HL-60/S4 treated with phorbol 12-myristate 13-acetate at 8.2 ng/mL for 4 days and 3 days (cell line): ENCODE results near the gene PIGL.
"Not testable (repeated sequence)": the region's sequence is repeated elsewhere in the genome, so short reads cannot be mapped to it uniquely, and the experiment has no call there.

Source experiments
- in situ Hi-C: fragments of 300-500 bp; cut with MboI; formaldehyde crosslinking; loops from 2 replicates; pipeline ENCODE4 v1.15.0; 2022; ENCODE audit warnings: low sequenced_read_pairs

PIGL gene

DNA sequence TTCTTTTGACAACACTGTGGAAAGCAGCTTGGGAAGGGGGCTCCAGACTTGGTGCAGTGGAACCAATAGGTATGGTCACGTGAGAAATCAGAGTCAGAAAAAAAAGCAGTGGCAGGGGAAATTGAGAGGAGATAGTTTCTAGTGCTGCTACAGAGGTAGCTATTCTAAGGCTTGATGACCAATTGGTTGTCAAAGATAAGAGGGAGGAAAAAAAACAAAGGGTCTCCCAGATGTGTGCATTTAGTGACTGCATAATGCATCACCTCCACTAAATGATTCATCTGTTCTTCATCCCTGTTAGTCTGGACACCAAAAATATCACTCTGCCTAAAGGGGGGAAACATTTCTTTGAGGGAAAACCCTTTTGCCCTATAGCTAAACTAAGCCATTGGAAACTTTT, 56.5 kb downstream of the PIGL start:
- in situ Hi-C loops, result no loop called here

- in situ Hi-C loops, result no loop called here
Observed at GRCh38 chr17:16273929-16274339, 56.9 kb downstream of the PIGL start.

- in situ Hi-C loops, result no loop called here
Observed at GRCh38 chr17:16275024-16275423, 58.0 kb downstream of the PIGL start.

DNA sequence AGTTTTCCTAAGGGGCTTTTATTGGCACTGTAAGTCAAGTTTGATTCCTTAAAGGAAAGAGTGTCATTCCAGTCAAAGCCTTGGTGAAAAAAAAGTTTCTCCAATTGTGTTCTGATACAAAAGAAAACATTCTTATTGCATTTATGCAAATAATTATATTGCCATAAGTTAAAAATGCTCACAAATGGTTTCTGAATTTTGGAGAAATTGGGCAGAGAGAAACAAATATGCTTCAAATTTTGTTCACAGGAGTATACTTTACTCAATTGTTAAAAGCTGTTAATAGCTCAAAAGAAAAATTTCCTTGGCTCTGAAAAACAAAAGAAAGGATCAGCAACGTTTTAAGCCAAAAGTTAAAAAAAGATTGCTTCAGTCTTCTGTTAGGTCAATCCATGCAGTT, 60.2 kb downstream of the PIGL start:
- in situ Hi-C loops, result no loop called here

DNA sequence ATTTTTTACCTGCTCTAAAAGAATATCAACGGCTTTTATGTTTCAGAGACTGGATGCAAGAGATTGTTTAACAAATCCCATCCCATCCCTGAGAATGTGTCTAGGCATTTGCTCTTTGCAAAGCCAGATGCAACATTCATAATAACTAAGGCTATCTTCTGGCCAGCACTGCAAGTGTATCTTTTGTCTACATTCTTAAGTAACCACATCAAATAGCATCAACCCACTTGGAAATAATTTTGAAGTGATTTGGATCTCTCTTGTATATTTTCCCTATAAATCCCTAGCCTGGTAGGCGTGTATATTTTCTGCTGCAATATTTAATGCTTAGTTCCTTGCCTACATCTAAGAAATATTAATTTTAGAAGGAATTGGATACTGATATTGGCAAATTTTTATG, 64.3 kb downstream of the PIGL start:
- in situ Hi-C loops, result no loop called here

- in situ Hi-C loops, result no loop called here
Observed at GRCh38 chr17:16282522-16282921, 65.5 kb downstream of the PIGL start.

- in situ Hi-C loops, result no loop called here
Observed at GRCh38 chr17:16283705-16284104, 66.7 kb downstream of the PIGL start.

DNA sequence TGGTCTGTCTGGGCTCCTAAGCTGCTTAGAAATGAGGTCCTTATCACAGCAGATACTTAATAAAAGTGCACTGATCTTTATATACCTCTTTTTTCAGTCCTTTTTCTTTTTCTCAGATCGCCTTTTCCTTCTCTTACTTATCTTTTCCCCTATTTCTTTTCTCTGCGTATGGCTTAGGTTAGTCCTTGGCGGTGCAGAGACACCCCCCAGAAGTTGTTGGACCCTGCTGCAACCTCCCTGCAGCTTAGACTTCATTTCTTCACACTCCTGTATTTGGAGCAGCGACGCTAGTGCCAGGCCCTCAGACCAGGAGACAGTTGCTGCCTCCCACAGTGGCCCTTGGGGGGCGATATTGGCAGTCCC, 68.6 kb downstream of the PIGL start:
- in situ Hi-C loops, result no loop called here

DNA sequence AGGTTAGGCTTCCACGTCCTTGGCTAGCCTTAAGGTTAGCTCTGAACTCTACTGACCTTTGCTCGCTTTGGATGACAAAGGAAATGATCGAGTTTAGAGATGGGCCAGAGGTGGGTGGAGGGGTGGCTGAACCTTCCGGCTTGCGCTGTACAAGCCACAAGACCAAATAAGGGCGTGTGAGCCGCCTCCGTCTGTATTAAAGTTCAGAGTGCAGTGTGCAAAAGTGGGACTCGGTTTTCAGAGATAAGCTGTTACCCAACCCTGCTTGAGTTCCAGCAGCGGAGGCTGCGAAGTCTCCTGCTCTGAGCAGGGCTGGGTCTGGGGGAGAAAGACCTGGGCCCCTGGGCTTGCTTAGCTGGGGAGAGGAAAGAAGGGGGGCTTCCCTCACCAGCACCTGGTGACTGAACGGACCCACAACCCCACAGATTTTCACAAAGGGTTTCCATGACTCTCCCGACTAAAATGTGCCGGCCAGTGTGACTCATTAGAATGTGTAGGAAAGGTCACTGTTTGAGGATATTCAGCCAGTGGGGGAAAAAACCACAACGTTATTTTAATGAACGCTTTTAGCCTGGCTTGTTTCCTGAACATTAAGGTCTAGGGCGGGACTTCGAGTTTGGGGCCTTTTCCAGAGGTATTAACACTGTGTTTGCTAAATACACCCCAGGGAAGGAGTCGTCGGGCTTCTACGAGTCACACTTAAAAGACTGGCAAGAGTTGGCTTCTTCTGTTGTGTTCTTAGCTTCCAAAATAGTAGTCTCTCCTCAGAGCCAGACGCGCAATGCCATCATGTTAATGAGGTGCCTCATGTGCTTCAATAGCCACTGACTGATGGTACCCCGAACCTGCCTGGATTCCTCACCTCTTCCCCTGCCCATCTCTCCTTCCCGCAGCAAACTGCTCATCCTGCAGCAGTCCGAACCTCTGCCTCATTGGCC, 69.3 kb downstream of the PIGL start:
- in situ Hi-C loops, result no loop called here

DNA sequence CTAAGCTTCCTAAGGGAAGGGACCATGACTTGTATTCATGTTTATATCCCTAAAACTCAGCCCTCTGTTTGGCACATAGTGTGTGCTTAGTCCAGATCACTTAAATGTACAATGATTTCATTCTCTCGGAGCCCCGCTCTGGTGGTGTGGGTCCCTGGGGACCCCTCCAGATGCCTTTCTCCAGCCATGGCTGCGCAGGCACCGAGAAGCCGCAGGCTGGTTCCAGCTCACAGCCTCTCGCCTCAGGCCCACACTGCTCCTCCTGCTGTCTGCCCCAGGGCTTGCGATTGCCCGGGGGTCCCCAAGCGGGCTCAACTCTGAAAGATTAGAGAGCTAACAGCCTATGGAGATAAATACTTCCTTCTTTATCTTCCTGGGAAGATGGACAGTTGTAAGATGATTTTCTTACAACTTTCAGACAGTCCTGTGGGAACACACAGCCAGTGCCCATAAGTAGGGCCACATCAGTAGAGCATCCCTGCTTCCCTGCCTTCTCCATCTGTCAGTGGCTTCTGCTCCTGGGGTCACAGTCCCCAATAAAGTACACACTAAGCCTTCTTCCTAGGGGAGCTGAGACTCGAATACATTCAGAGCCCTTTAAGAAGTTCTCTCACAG, 70.0 kb downstream of the PIGL start:
- in situ Hi-C loops, result no loop called here

- in situ Hi-C loops, result no loop called here
Observed at GRCh38 chr17:16287563-16288027, 70.6 kb downstream of the PIGL start.

DNA sequence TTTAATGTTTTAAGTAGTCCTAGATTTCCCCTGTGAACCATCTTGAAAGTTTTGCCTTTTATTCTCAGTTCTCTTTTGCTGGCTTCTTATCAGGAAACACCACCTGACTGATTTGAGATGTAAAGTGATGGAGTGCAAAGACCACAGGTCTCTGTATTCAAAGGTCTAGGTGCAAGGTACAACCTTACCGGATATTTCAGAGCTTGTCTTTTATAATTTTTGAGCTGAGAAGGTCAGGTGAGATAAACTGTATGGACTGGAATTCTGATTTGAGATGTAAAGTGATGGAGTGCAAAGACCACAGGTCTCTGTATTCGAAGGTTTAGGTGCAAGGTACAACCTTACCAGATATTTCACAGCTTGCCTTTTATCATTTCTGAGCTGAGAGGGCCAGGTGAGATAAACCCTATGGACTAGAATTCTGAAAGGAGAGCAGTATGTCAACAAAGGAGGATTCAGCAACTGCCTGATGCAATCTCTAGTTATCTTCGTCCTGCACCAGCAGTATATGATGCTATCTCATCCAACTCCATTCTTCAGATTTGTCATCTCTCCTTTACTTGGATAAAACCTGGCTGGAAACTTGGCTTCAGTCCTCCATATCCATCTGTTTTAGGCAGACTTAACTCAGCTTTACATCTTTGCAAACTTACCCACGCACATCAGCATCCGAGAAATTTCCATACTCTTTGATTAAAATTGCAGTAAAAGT, 72.0 kb downstream of the PIGL start:
- in situ Hi-C loops, result no loop called here

- in situ Hi-C loops, result no loop called here
Observed at GRCh38 chr17:16293931-16294330, 76.9 kb downstream of the PIGL start.

- in situ Hi-C loops, result no loop called here
Observed at GRCh38 chr17:16294560-16294959, 77.5 kb downstream of the PIGL start.

DNA sequence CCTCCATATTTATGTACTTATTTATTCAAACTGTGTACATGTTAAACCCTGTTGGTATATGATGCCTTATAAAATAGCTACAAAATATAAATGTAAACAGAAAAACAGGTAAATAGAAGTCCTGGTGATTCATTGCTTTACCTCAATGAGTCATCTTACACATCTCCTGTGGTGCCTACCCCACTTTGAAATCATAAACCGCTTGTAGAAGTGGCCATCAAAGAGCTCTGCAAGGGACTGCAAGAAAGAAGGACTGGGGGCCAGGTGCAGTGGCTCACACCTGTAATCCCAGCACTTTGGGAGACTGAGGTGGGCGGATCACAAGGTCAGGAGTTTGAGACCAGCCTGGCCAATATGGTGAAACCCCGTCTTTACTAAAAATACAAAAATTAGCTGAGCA, 79.1 kb downstream of the PIGL start:
- in situ Hi-C loops, result not testable (repeated sequence)

DNA sequence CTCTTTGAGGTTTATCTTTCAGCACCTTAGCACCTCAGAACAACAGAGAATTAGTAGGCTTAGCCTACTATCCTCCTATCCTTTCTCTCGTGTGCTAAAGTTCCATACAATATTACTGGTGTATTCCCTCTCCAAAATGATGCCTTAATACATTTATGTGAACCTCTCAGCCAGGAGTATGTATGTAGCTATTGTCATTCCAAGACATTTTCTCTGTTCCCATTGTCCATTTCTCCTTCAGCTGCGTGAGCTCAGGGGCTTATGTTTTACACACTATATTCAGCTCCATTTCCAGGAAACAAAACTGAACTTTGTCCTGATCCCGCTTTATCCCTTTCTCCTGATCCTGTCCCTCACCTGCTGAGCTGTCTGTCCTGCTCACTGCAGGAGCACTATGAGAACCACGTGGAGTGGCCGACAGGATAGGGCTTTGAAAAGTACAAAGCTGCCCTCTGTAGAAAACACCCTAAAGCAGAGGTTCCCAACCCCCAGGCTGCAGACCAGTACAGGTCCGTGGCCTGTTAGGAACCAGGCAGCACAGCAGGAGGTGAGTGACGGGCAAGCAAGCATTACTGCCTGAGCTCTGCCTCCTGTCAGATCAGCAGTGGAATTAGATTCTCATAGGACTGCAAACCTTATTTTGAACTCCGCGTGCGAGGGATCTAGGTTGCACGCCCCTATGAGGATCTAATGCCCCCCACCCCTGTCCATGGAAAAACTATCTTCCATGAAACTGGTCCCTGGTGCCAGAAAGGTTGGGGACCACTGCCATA, 80.5 kb downstream of the PIGL start:
- in situ Hi-C loops, result no loop called here

GRCh38 chr17:16298140-16298662, 81.2 kb downstream of the PIGL start:
- in situ Hi-C loops, result no loop called here

DNA sequence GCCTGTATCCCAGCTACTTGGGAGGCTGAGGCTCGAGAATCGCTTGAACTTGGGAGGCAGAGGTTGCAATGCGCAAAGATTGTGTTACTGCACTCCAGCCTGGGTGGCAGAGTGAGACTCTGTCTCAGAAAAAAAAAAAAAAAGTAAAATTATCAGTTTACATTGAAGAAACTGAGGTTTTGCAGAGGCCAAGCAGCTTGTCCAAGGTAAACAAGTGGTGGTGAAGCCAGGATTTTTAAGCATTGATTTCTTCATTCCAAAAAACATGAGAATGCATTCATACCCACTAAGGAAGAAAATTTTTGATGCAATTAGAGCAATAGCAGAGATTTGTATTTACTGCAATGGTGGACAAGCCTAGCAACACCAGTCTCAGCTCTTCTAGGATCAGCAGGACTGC, 83.5 kb downstream of the PIGL start:
- in situ Hi-C loops, result no loop called here

DNA sequence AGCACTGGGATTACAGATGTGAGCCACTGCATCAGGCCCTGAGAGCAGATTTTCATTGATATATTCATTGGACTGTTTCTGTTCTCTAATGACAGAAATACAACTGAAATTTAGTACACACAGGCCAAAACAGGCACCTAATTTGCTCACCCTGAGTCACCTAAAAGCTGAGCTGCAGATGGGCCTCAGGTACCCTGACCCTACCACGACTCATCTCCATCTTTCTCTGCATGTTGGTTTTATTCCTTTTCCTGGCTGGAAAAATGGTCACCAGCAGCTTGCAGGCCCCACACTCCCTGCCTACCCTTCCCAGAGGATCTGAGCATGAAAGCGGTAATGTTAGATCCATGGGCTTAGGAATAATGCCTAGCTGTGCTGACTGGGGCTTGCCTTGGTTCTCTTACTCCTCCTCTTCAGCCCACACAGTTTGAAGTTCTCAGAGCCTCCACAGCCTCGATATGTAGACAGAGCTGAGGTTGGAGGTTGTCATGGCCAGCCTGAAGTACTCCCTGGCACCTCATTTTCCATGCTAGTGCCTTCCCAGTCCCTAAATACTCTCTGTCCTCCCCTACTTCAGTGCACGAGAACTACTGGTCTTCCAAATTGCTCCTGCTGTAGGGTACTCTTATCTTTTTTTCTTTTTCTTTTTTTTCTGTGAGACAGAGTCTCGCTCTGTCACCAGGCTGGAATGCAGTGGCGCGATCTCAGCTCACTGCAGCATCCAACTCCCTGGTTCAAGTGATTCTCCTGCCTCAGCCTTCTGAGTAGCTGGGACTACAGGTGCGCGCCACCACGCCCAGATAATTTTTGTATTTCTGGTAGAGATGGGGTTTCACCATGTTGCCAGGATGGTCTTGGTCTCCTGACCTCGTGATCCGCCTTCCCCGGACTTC, 85.2 kb downstream of the PIGL start:
- in situ Hi-C loops, result no loop called here

DNA sequence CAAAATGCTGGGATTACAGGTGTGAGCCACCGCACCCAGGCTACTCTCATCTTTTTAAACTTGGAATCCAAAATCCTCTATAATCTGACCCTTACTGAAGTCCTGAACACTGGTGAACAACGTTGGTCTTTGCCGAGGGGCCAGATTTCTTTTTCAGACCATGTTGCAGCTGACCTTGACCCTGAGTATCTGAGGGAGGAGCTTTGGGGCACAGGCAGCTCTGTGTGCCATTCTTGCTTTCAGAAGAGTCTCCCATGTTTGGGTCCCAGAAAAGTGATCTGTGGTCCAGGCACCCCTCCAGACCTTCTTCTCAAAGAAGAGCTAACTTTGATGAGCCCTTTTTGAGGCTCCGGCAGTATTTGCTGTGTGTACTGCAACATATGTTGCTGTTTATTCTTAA, 85.8 kb downstream of the PIGL start:
- in situ Hi-C loops, result no loop called here
